Measurements from ENCODE around the gene CH25H. TPM values are rescaled to one million over a fixed set of nuclear protein-coding genes. Genes with fewer than 3 reads are reported as not detected.

The CH25H gene
- total and polyA plus RNA-seq, 10 of the 15 experiments (the other 5 are each of a cell fraction or from before 2014, with no cell fraction given) = not detected

DNA sequence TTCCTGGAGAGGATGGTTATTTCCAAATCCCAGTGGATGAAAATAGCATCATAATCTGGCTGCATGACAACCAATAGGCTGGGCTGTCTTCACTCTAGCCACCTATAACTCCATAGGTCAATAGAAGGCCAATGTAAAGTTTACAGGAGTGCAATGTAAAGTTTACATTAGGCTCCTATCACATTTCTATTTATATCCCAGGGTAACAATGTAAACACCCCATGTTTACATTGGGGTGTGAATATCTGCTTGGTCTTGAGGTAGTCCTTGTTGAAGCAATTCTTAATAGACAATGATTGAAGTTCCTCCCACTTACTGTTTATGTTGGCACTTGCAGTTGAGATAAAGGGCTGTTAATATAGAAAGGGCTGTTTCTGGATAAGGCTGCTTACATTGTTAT is 21.5 kb downstream of the CH25H start:
- ChIA-PET POLR2A (no interaction called here), RAD21 (ENCODE audit: unreplicated experiment) (no interaction called here), SMC1A (ENCODE audit: uncharacterized antibody, unreplicated experiment) (interaction anchor here (1.3 kb wide), 2 partner anchors 8 to 24 kb away, joined by 4 read pairs; no protein-coding TSS in a partner anchor), CTCF (no interaction called here)
- H3K4me3 ChIP-seq = no peak overlapping the region
- no peak overlapping the region for H2AFZ ChIP-seq (ENCODE audit: control insufficient read depth, low read depth, low read length)
- FAIRE-seq (no peak), DNase-seq (ENCODE audit: low read depth, low spot score) (no peak), ATAC-seq (no peak)
- BruUV-seq (replicated peaks) = no TSS peak
- H3K36me3 ChIP-seq (ENCODE audit: control insufficient read depth in 2 of 2, insufficient read depth in 2 of 2, low read length in 1 of 2) = no peaks in the 10 kb centered on the region
- no peak for TF ChIP-seq WRNIP1 (IDR thresholded peaks at IDR 0.05; ENCODE audit: borderline replicate concordance, low read depth, low read length)
- H3K4me2 ChIP-seq (ENCODE audit: control insufficient read depth, insufficient read depth) = no peak overlapping the region
- H3K79me2 ChIP-seq (ENCODE audit: control insufficient read depth, insufficient read depth, low read length) = no peaks in the 10 kb centered on the region
- no peak overlapping the region for H3K27ac ChIP-seq (ENCODE audit: control insufficient read depth, insufficient read depth)
- in situ Hi-C loops (cut with MboI) = no loop called here
- H3K27me3 ChIP-seq (replicated peaks in 1 of 2; ENCODE audit: control insufficient read depth in 2 of 2, insufficient read depth in 2 of 2, low read length in 1 of 2) = peaks cover 0 to 2% of the 10 kb centered on the region in 2 experiments; a peak in 1 of 4 replicates
- no peaks in the 10 kb centered on the region for H4K20me1 ChIP-seq (ENCODE audit: control insufficient read depth, insufficient read depth)
- intact Hi-C loops (cut with micrococcal nuclease; ENCODE audit: unreplicated experiment) = no loop called here
- H3K9me3 ChIP-seq (replicated peaks; ENCODE audit: control insufficient read depth, insufficient read depth, low read length) = 0 out of 3 replicates have a peak, but pooled peaks cover 2% of the 10 kb centered on the region
- no peaks in the 10 kb centered on the region for H3K4me1 ChIP-seq (ENCODE audit: control insufficient read depth, insufficient read depth, low read length)
- no peak overlapping the region for H3K9ac ChIP-seq (ENCODE audit: control insufficient read depth, insufficient read depth, low read length)

DNA sequence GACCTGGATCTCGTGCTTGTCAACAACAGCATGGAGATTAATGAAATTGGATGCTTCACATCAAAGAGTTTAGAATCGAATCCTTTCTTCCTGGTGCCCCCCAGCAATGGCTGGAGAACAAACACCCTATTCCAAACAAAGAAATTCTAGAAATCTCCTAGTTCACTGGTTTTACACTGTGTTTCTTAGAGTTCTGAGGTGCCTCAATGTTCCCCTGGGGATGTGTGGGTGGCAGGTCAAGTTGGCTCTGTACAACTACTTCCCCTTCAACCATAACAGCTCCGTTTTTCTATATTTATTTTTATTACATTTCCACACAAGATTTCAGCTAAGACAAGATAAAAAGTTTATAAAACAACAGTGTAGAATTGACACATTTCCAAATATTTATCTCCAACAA is 22.5 kb downstream of the CH25H start:
- ChIA-PET RAD21 (ENCODE audit: unreplicated experiment) (no interaction called here), CTCF (interaction anchor here (0.7 to 1.9 kb wide), 3 partner anchors 10 to 649 kb away, joined by 3 to 5 read pairs (median 4); no protein-coding TSS in a partner anchor), POLR2A (no interaction called here), SMC1A (ENCODE audit: uncharacterized antibody, unreplicated experiment) (interaction anchor here (0.6 to 1.6 kb wide), 8 partner anchors 9 to 25 kb away, joined by 3 to 6 read pairs (median 4); no protein-coding TSS in a partner anchor)
- in situ Hi-C loops (cut with MboI) (no loop called here), intact Hi-C loops (cut with micrococcal nuclease; ENCODE audit: unreplicated experiment) (no loop called here)
- H2AFZ ChIP-seq (ENCODE audit: control insufficient read depth, low read depth, low read length) = no peak overlapping the region
- no peak overlapping the region for H3K9ac ChIP-seq (ENCODE audit: control insufficient read depth, insufficient read depth, low read length)
- H3K4me2 ChIP-seq (ENCODE audit: control insufficient read depth, insufficient read depth) = no peak overlapping the region
- BruUV-seq (replicated peaks) = no TSS peak
- H3K9me3 ChIP-seq (replicated peaks; ENCODE audit: control insufficient read depth, insufficient read depth, low read length) = peaks cover 2% of the 10 kb centered on the region; the same call in 1 of the 3 replicates
- WGBS (ENCODE audit: insufficient coverage, insufficient replicate concordance, low lambda C conversion rate, missing lambda C conversion rate) = 0% methylated on average over 3 of the region's 3 CpGs
- no peak overlapping the region for H3K27ac ChIP-seq (ENCODE audit: control insufficient read depth, insufficient read depth)
- H3K79me2 ChIP-seq (ENCODE audit: control insufficient read depth, insufficient read depth, low read length) = no peaks in the 10 kb centered on the region
- H4K20me1 ChIP-seq (ENCODE audit: control insufficient read depth, insufficient read depth) = no peaks in the 10 kb centered on the region
- H3K27me3 ChIP-seq (replicated peaks in 1 of 2; ENCODE audit: control insufficient read depth in 2 of 2, insufficient read depth in 2 of 2, low read length in 1 of 2) = peaks cover 0 to 2% of the 10 kb centered on the region in 2 experiments; a peak in 1 of 4 replicates
- H3K4me3 ChIP-seq = no peak overlapping the region
- DNase-seq (ENCODE audit: low read depth, low spot score) = no peak
- ATAC-seq = no peak
- H3K36me3 ChIP-seq (ENCODE audit: control insufficient read depth in 2 of 2, insufficient read depth in 2 of 2, low read length in 1 of 2) = no peaks in the 10 kb centered on the region
- no peaks in the 10 kb centered on the region for H3K4me1 ChIP-seq (ENCODE audit: control insufficient read depth, insufficient read depth, low read length)
- TF ChIP-seq, protein P1, sequence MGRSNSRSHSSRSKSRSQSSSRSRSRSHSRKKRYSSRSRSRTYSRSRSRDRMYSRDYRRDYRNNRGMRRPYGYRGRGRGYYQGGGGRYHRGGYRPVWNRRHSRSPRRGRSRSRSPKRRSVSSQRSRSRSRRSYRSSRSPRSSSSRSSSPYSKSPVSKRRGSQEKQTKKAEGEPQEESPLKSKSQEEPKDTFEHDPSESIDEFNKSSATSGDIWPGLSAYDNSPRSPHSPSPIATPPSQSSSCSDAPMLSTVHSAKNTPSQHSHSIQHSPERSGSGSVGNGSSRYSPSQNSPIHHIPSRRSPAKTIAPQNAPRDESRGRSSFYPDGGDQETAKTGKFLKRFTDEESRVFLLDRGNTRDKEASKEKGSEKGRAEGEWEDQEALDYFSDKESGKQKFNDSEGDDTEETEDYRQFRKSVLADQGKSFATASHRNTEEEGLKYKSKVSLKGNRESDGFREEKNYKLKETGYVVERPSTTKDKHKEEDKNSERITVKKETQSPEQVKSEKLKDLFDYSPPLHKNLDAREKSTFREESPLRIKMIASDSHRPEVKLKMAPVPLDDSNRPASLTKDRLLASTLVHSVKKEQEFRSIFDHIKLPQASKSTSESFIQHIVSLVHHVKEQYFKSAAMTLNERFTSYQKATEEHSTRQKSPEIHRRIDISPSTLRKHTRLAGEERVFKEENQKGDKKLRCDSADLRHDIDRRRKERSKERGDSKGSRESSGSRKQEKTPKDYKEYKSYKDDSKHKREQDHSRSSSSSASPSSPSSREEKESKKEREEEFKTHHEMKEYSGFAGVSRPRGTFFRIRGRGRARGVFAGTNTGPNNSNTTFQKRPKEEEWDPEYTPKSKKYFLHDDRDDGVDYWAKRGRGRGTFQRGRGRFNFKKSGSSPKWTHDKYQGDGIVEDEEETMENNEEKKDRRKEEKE (IDR thresholded peaks at IDR 0.05) = no peak
- TF ChIP-seq MEF2B (IDR thresholded peaks at IDR 0.05; ENCODE audit: partially characterized antibody, poor library complexity, severe bottlenecking) = peak; percentile 67
- TF ChIP-seq GABPA (IDR thresholded peaks at IDR 0.05; ENCODE audit: low read depth) = no peak
- TF ChIP-seq NR2F1 (conservative IDR thresholded peaks at IDR 0.05) = 0 out of 2 replicates have a peak, but pooled peaks have one; percentile 17
- FAIRE-seq = no peak
